ENCODE data around the gene TGOLN2. TPM values are rescaled to one million over a fixed set of nuclear protein-coding genes. Genes with fewer than 3 reads are reported as not detected.
A peak's percentile ranks its signal among the peaks of the same experiment; 100 is the strongest.

TGOLN2 gene
- total and polyA plus RNA-seq, 2 of the 13 experiments (the other 11 are each of a cell fraction or from before 2014, with no cell fraction given) = 99.6 to 155 TPM

GRCh38 chr2:85318222-85319074 is 9.3 kb downstream of the TGOLN2 start:
- intact Hi-C loops (cut with micrococcal nuclease; ENCODE audit: unreplicated experiment) = no loop called here
- H3K36me3 ChIP-seq (replicated peaks in 1 of 2; ENCODE audit: control insufficient read depth in 1 of 2, insufficient read depth in 2 of 2, low read length in 2 of 2) = peaks cover 25 to 75% of the 10 kb centered on the region in 2 experiments
- no peak for ATAC-seq
- H3K4me1 ChIP-seq (ENCODE audit: insufficient read depth, low read length) = peaks cover 62% of the 10 kb centered on the region
- DNase-seq (ENCODE audit: low spot score) = no peak
- H3K9ac ChIP-seq (ENCODE audit: insufficient read depth, low read depth, low read length) = no peak overlapping the region
- ChIA-PET POLR2A (interaction anchor here (1.0 to 5.5 kb wide), 5 partner anchors 9 to 36 kb away, joined by 3 to 25 read pairs (median 7); partner anchors contain the start of genes ELMOD3, RETSAT and TGOLN2), CTCF (ENCODE audit: low intra/inter-chr PET ratio, low total read pairs) (no interaction called here)
- no peak overlapping the region for H2AFZ ChIP-seq (ENCODE audit: low read length)
- no peaks in the 10 kb centered on the region for H3K9me3 ChIP-seq (ENCODE audit: low read length)
- H3K79me2 ChIP-seq (ENCODE audit: insufficient read depth, low read length) = peaks cover 54% of the 10 kb centered on the region
- H3K4me3 ChIP-seq (replicated peaks in 1 of 3; ENCODE audit: insufficient read depth in 1 of 3, low read depth in 2 of 3, low read length in 3 of 3) = no peak overlapping the region
- H3K4me2 ChIP-seq (ENCODE audit: low read depth, low read length) = no peak overlapping the region
- WGBS (ENCODE audit: low lambda C conversion rate) = 96% methylated on average over 11 of the region's 11 CpGs
- H3K27me3 ChIP-seq (ENCODE audit: control insufficient read depth in 1 of 2, insufficient read depth in 2 of 2, low read length in 2 of 2) = no peaks in the 10 kb centered on the region
- no peak overlapping the region for H3K27ac ChIP-seq (ENCODE audit: extremely low read length, insufficient read depth, low read length)
- BruUV-seq (replicated peaks) = no TSS peak
- H4K20me1 ChIP-seq (ENCODE audit: insufficient read depth, low read length) = peaks cover 15% of the 10 kb centered on the region
- in situ Hi-C loops (cut with HindIII; ENCODE audit: extremely low pct_ligation_motif_present, low pct_unique_long_range_greater_than_20kb) = no loop called here
- FAIRE-seq = no peak
- TF ChIP-seq UBTF (CRISPR knock-in tag; IDR thresholded peaks at IDR 0.05) = no peak
- no peak for TF ChIP-seq MAFK (conservative IDR thresholded peaks at IDR 0.05 in 1 of 2, IDR thresholded peaks at IDR 0.05 in 1 of 2; ENCODE audit: low read length in 2 of 2)
- TF ChIP-seq ZNF615 (CRISPR knock-in tag; IDR thresholded peaks at IDR 0.05; ENCODE audit: borderline replicate concordance) = no peak
- no peak for TF ChIP-seq ZBTB7A (CRISPR knock-in tag; IDR thresholded peaks at IDR 0.05)
- TF ChIP-seq RFX1 (IDR thresholded peaks at IDR 0.05) = no peak
- TF ChIP-seq ZNF292 (CRISPR knock-in tag; IDR thresholded peaks at IDR 0.05; ENCODE audit: borderline replicate concordance, low read depth) = no peak
- TF ChIP-seq RBFOX2 (IDR thresholded peaks at IDR 0.05; ENCODE audit: low read depth, low read length) = peak; percentile 70
- no peak for TF ChIP-seq NFRKB (IDR thresholded peaks at IDR 0.05)
- no peak for TF ChIP-seq ZBTB3 (CRISPR knock-in tag; IDR thresholded peaks at IDR 0.05; ENCODE audit: borderline replicate concordance, low read depth)
- TF ChIP-seq PHF5A (CRISPR knock-in tag; IDR thresholded peaks at IDR 0.05; ENCODE audit: low read depth, unreplicated experiment) = no peak
- no peak for TF ChIP-seq CHD4 (IDR thresholded peaks at IDR 0.05; ENCODE audit: borderline replicate concordance, low read length)
- TF ChIP-seq ZMAT3 (CRISPR knock-in tag; conservative IDR thresholded peaks at IDR 0.05) = no peak
- no peak for TF ChIP-seq SIN3A (IDR thresholded peaks at IDR 0.05; ENCODE audit: borderline replicate concordance, low read depth, low read length)
- no peak for TF ChIP-seq GTF3A (CRISPR knock-in tag; conservative IDR thresholded peaks at IDR 0.05)
- TF ChIP-seq RFXANK (CRISPR knock-in tag; IDR thresholded peaks at IDR 0.05) = no peak
- no peak for TF ChIP-seq SALL2 (CRISPR knock-in tag; IDR thresholded peaks at IDR 0.05)
- TF ChIP-seq ZBTB33 (CRISPR knock-in tag; IDR thresholded peaks at IDR 0.05) = peak; percentile 54; the same call in 1 of the 2 replicates
- no peak for TF ChIP-seq GMEB2 (CRISPR knock-in tag; IDR thresholded peaks at IDR 0.05; ENCODE audit: low read depth)
- no peak for TF ChIP-seq NR2C2 (CRISPR knock-in tag; IDR thresholded peaks at IDR 0.05; ENCODE audit: borderline replicate concordance)

Data from HepG2 (cell line).